Measurements from ENCODE around the gene RARB.

- TF ChIP-seq FOXK2 (IDR thresholded peaks at IDR 0.05) (no peak), SUZ12 (IDR thresholded peaks at IDR 0.05) (no peak), L3MBTL2 (conservative IDR thresholded peaks at IDR 0.05) (no peak)
Measured at GRCh38 chr3:25384471-25384870, 43.6 kb upstream of the RARB start.
